Hepatic stellate cell (primary cell): ENCODE results near the gene COA1.
A peak's percentile ranks its signal among the peaks of the same experiment; 100 is the strongest.
"Not testable (repeated sequence)": the region's sequence is repeated elsewhere in the genome, so short reads cannot be mapped to it uniquely, and the experiment has no call there.

Source experiments
- DNase-seq: peaks from one replicate; pipeline ENCODE4 v3.0.0; 2011; ENCODE audit warnings: low spot score

The COA1 gene

GRCh38 chr7:43729214-43729923, at the start of gene COA1:
COA1 (minus strand) TSS chr7:43729523; CDS start chr7:43648614, 80,909 bp downstream.
- DNase-seq: peak; percentile 82

- not testable (repeated sequence) for DNase-seq
These were observed 49.1 kb upstream of the COA1 start for GRCh38 chr7:43778293-43779044.

GRCh38 chr7:43775255-43775654, 45.9 kb upstream of the COA1 start:
- DNase-seq: not testable (repeated sequence)

- not testable (repeated sequence) for DNase-seq
These were observed 43.9 kb upstream of the COA1 start for GRCh38 chr7:43773268-43773667.

DNA sequence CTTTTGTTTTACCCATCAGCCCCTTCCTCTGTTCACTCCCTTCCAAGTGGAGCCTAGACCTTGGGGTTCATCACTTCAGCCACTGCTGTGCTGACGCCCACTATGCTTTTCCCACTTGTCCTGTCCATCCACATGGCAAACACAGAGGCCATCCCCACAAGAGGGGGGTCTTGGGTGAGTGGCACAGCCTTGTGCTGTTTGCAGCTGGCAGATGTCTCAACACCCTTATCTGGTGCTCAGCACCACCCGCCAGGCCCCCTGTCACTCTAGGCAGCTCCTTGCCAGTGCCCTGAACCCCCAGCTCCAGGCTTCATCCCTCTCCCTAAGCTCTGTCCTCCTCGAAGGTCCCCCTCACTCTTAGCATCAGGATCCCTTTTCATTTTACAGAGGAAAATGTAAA, 42.2 kb upstream of the COA1 start:
- no peak for DNase-seq

DNA sequence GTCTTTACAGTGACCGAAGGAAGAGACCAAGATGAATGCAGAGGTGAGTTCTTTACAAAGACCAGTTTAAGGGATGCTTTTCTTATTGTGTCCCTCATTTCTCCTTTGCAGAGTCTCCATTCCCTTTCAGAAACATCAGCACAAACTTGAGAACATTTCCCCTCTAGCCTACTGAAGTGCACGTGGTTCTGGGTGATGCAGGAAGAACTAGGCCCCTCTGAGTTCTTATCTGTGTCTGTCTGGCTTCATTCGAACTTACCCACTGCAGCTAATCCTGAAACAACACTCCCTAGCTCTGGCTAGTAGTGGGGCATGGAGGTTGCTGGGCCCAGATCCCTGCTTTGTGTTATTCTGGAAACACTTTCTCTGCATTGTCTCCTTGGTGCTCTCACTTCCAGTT, 41.8 kb upstream of the COA1 start:
- no peak for DNase-seq

DNA sequence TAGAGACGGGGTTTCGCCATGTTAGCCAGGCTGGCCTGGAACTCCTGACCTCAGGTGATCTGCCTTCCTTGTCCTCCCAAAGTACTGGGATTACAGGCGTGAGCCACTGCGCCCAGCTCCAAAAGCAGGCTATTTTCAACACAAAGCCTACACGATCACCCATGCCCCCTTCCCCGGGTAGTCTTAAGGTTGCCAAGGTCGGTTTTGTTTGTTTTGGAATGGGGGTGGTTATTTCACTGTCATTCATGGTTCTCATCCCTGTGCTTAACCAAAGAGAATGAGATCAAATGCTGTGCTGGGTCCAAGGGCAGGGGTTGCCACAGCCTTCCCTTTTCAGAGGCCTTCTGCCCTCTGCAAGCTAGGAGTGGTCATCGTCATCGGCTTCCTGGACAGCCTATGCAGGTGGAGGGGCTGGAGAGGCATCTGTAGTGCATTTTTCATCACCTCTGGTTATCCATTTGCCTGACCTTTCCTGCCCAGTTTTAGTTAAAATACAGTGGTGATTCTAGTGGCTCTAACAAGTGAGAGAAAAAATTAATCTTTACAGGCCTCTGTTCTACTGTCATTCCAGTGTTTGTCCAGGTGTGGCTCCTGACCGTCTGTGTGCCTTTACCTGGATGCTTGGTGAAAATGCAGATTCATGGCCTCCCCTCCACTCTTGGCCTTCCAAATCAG, 40.6 kb upstream of the COA1 start:
- DNase-seq: no peak

DNA sequence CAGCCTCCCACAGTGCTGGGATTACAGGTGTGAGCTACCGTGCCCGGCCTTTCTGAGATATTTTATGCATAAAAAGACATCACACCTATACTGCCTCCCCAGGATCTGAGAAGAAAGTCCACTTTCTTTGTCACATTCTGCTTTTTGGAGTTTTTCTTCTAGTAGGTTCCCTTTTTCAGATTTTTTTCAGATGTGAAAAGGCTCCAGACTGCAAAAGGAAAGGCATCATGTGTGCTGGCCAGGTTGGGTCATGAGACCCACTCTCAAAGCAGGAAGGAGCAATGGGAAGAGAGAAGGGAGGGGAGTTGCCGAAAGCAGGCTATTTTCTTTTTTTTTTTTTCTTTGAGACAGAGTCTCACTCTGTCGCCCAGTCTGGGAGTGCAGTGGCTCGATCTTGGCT, 40.0 kb upstream of the COA1 start:
- DNase-seq: no peak

GRCh38 chr7:43768887-43769272, 39.6 kb upstream of the COA1 start:
- DNase-seq: no peak

GRCh38 chr7:43768201-43768886, 39.0 kb upstream of the COA1 start:
- DNase-seq: no peak

- DNase-seq: no peak
These were observed 38.0 kb upstream of the COA1 start for GRCh38 chr7:43767311-43767710.

DNA sequence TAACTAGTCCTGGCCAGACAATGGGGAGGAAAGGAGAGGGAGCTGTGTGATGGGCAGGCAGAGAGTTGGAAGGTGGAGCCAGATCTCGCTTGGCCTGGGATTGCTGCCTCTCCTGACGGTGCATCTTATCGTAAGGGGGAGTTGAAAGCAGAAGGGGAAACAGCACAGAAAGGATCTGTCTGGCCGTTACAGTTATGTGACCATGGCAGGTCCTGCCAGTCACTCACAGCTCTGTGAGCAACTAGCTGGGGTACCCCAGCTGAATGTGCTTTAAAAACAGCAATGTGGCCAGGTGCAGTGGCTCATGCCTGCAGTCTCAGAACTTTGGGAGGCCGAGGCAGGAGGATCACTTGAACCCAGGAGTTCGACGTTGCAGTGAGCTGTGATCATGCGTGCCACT, 37.2 kb upstream of the COA1 start:
- DNase-seq: no peak

DNA sequence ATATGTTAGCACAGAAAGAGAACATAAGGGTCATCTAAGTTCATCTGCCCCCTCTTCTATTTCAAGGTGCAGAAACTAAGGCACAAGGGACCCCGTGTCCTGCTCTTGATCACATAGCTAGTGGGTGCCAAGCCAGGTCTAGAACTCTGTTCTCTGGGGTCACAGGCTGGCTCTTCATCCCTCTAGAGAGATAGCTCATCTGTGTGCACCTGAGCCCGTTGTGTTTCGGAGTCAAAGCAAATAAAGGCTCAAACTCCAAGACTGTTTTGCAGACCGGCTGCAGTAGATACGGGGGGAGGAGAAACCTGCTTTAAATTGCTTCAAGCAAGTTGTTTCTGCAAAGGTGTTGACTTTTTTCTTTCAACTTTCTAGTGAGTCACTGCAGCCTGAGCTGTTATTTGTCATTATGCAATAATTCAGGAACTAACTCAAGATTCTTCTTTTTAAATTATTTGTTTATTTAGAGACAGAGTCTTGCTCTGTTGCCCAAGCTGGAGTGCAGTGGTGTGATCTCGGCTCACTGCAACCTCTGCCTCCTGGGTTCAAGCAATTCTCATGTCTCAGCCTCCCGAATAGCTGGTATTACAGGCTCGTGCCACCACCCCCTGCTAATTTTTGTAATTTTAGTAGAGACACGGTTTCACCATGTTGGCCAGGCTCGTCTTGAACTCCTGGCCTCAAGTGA, 35.6 kb upstream of the COA1 start:
- DNase-seq: no peak

DNA sequence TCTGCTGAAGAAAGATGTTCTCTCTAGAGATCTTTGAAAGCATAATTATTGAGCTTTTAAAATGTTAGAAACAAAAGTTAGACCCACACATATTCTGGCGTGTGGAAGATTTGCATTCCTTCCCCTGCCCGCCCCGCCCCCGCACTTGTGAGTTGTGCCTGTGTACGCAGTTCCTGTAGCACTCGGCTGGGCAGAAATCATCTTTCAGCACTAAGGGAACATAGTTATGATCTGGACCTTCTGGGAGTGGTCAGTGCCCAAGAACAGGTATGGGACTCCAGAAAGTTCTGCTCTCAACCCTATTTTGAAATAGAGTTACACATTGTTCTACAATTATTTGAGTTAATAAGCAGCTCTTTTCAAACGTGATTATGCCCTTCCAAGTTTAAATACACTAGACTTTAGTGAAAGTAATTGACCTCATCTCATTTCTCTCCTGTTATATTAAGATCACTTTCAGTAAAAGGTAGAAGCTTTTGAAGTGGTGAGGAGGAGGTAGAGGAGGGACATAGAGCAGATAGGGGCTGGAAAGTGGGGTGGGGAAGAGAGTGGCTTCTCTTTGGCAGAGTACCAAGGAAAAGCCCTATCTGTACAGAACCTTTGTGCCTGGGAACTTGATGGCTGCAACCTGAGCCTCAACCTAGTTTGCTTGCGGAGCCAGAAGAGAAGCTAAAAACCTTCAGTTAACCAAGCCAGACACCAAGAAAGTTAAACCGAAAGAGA, 34.9 kb upstream of the COA1 start:
- DNase-seq: peak; percentile 43

GRCh38 chr7:43763183-43763582, 33.9 kb upstream of the COA1 start:
- no peak for DNase-seq

- no peak for DNase-seq
These were observed 32.8 kb upstream of the COA1 start for GRCh38 chr7:43761938-43762692.

- no peak for DNase-seq
These were observed 32.1 kb upstream of the COA1 start for GRCh38 chr7:43761382-43761781.

GRCh38 chr7:43760861-43761260, 31.5 kb upstream of the COA1 start:
- no peak for DNase-seq

GRCh38 chr7:43758822-43759683, 29.7 kb upstream of the COA1 start:
- DNase-seq: peak; percentile 62
